LNCaP clone FGC (cell line): ENCODE data around the gene MRPL58.
A peak's percentile ranks its signal among the peaks of the same experiment; 100 is the strongest.
"Not testable (repeated sequence)": the region's sequence is repeated elsewhere in the genome, so short reads cannot be mapped to it uniquely, and the experiment has no call there.

ENCODE experiments used
- DNase-seq: peaks from one replicate; pipeline ENCODE4 v3.0.0-alpha.2; 2011; ENCODE audit warnings: low read depth
- H3K4me3 ChIP-seq: 2 replicates; pipeline ENCODE4 v1.5.1; 2011; ENCODE audit warnings: mild to moderate bottlenecking, low read depth, low read length, control low read depth
- CTCF ChIP-seq: IDR thresholded peaks from 2 replicates; pipeline ENCODE4 v1.5.1; 2012; ENCODE audit warnings: mild to moderate bottlenecking; ENCODE audit not compliant: control insufficient read depth, insufficient read depth; ENCODE audit errors: extremely low read depth

MRPL58 gene

GRCh38 chr17:75019146-75019545 lies 6.7 kb downstream of the MRPL58 start:
- no peak for DNase-seq
- no peak for TF ChIP-seq CTCF
- H3K4me3 ChIP-seq: no peak overlapping the region

GRCh38 chr17:75019710-75020109 lies 7.2 kb downstream of the MRPL58 start:
- H3K4me3 ChIP-seq: 0 out of 2 replicates have a peak overlapping the region, but pooled peaks have one; percentile 16
- no peak for TF ChIP-seq CTCF
- DNase-seq: no peak

- peak; percentile 78 for DNase-seq
- no peak for TF ChIP-seq CTCF
- peak overlapping the region; percentile 16; the same call in 1 of the 2 replicates for H3K4me3 ChIP-seq
Measured at GRCh38 chr17:75020331-75021110, 8.1 kb downstream of the MRPL58 start.

- no peak overlapping the region for H3K4me3 ChIP-seq
- no peak for DNase-seq
- TF ChIP-seq CTCF: no peak
Measured at GRCh38 chr17:75024686-75025397, 12.4 kb downstream of the MRPL58 start.

GRCh38 chr17:75025398-75025734 lies 12.9 kb downstream of the MRPL58 start:
- H3K4me3 ChIP-seq: not testable (repeated sequence)

GRCh38 chr17:75026650-75027049 lies 14.2 kb downstream of the MRPL58 start:
- H3K4me3 ChIP-seq: not testable (repeated sequence)

More at GRCh38 chr17:75025398-75025734, 12.9 kb downstream of the MRPL58 start:
- DNase-seq: not testable (repeated sequence)

GRCh38 chr17:75030161-75030560 lies 17.7 kb downstream of the MRPL58 start:
- no peak for DNase-seq
- TF ChIP-seq CTCF: no peak
- H3K4me3 ChIP-seq: no peak overlapping the region

More at GRCh38 chr17:75026650-75027049, 14.2 kb downstream of the MRPL58 start:
- not testable (repeated sequence) for DNase-seq
